ENCODE results near the gene SRPRA. TPM values are rescaled to one million over a fixed set of nuclear protein-coding genes. Genes with fewer than 3 reads are reported as not detected.

The SRPRA gene
- total and polyA plus RNA-seq, 10 of the 15 experiments (the other 5 are each of a cell fraction or from before 2014, with no cell fraction given), result 29.6 to 131 (median 92.8) TPM

GRCh38 chr11:126268708-126269579 is at the start of gene SRPRA, which contains the start of gene FOXRED1 (continued):
- TF ChIP-seq MLLT1 (IDR thresholded peaks at IDR 0.05) (0 out of 2 replicates have a peak, but pooled peaks have one; percentile 22), SMARCA5 (IDR thresholded peaks at IDR 0.05) (peak; percentile 64), SMAD1 (IDR thresholded peaks at IDR 0.05; ENCODE audit: low read depth, partially characterized antibody) (no peak), MAX (IDR thresholded peaks at IDR 0.05; ENCODE audit: low read depth, low read length) (peak; percentile 35; the same call in 1 of the 2 replicates), JUNB (IDR thresholded peaks at IDR 0.05) (no peak), E2F8 (IDR thresholded peaks at IDR 0.05; ENCODE audit: low read depth, partially characterized antibody) (peak; percentile 64), ELK1 (IDR thresholded peaks at IDR 0.05; ENCODE audit: low read depth, low read length) (peak; percentile 83), ZBTB11 (CRISPR knock-in tag; IDR thresholded peaks at IDR 0.05) (0 out of 2 replicates have a peak, but pooled peaks have one; percentile 3), EP300 (IDR thresholded peaks at IDR 0.05; ENCODE audit: borderline replicate concordance in 1 of 2, control insufficient read depth in 1 of 2, low read depth in 2 of 2, low read length in 2 of 2) (peak in 1 of 2 experiments; percentile 22; a peak in 1 of 4 replicates), RELB (IDR thresholded peaks at IDR 0.05; ENCODE audit: low read depth) (peak; percentile 80), SREBF2 (IDR thresholded peaks at IDR 0.05; ENCODE audit: low read length) (peak; percentile 35; the same call in 1 of the 2 replicates), BCLAF1 (IDR thresholded peaks at IDR 0.05) (no peak)

Data from GM12878 (cell line).